A549 (cell line): ENCODE results near the gene TFB2M. TPM values are rescaled to one million over a fixed set of nuclear protein-coding genes. Genes with fewer than 3 reads are reported as not detected.

ENCODE experiments used
- ATAC-seq, 2 experiments: fragments of 200-7000 bp in 1 of 2; fragments of >200 bp in 1 of 2; cut with Nextera tagmentation in 1 of 2; cut with Tn5 transposase in 1 of 2; 3 replicates each; pipeline versions ENCODE4 v1.8.0 to v1.9.1; 2018 to 2020; ENCODE audit warnings: mild to moderate bottlenecking in 1 of 2, moderate library complexity in 1 of 2
- CTCF ChIA-PET: fragments of 300-600 bp; sonication (Branson Sonifier 250); formaldehyde crosslinking; extraction: SDS; loops from one replicate; lab custom pipeline; 2021; ENCODE audit warnings: antibody characterized with exemption, inconsistent platforms; lab: Yijun Ruan, JAX
- POLR2A ChIA-PET: fragments of 350-600 bp; formaldehyde crosslinking; extraction: SDS; loops from one replicate; lab custom pipeline; 2021; ENCODE audit warnings: antibody characterized with exemption, inconsistent platforms; lab: Yijun Ruan, JAX
- DNase-seq, 2 experiments: peaks; one replicate each; pipeline versions ENCODE4 v3.0.0 to v3.0.0-alpha.2; 2011 to 2016; ENCODE audit warnings: low read depth in 1 of 2, low spot score in 1 of 2
- FAIRE-seq: peaks from 2 replicates; lab custom pipeline; 2011; peaks lifted over from hg19 to GRCh38; lab: Jason Lieb, UNC
- H3K27ac ChIP-seq, 2 experiments: fragments of >200 bp; sonication (Bioruptor Twin); formaldehyde crosslinking; 3 replicates each; pipeline ENCODE4 v1.5.1; 2016 to 2017
- H3K4me1 ChIP-seq: fragments of >200 bp; sonication (Bioruptor Twin); formaldehyde crosslinking; 3 replicates; pipeline ENCODE4 v1.6.1; 2016
- H3K4me2 ChIP-seq: fragments of >200 bp; sonication (Bioruptor Twin); formaldehyde crosslinking; 3 replicates; pipeline ENCODE4 v1.6.1; 2016
- H3K4me3 ChIP-seq: fragments of >200 bp; sonication (Bioruptor Twin); formaldehyde crosslinking; 3 replicates; pipeline ENCODE4 v1.5.1; 2016
- H3K9me3 ChIP-seq: fragments of >200 bp; sonication (Bioruptor Twin); formaldehyde crosslinking; 3 replicates; pipeline ENCODE4 v1.6.1; 2016
- BHLHE40 ChIP-seq: IDR thresholded peaks from 2 replicates; pipeline ENCODE4 v1.6.1; 2012; ENCODE audit warnings: low read depth, low read length, inconsistent platforms
- CHD2 ChIP-seq: fragments of 150-350 bp; IDR thresholded peaks from 2 replicates; pipeline ENCODE4 v1.6.1; 2014; ENCODE audit warnings: low read length; ENCODE audit not compliant: partially characterized antibody
- FOSB ChIP-seq: fragments of 250-450 bp; sonication (Bioruptor Pico); IDR thresholded peaks from 2 replicates; pipeline ENCODE4 v1.5.0; 2020; ENCODE audit warnings: mild to moderate bottlenecking, moderate library complexity
- FOXS1 ChIP-seq: fragments of 250-450 bp; sonication (Bioruptor Pico); IDR thresholded peaks from 2 replicates; pipeline ENCODE4 v1.5.0; 2020; ENCODE audit warnings: mild to moderate bottlenecking, moderate library complexity
- HDAC2 ChIP-seq: fragments of 200-600 bp; sonication (generic); IDR thresholded peaks from 2 replicates; pipeline ENCODE4 v1.6.1; 2016
- HEYL ChIP-seq: fragments of 250-450 bp; sonication (Bioruptor Pico); IDR thresholded peaks from 2 replicates; pipeline ENCODE4 v1.8.0; 2021; ENCODE audit warnings: mild to moderate bottlenecking, moderate library complexity
- HMGXB4 ChIP-seq: fragments of 250-450 bp; sonication (Bioruptor Pico); IDR thresholded peaks from 2 replicates; pipeline ENCODE4 v1.5.0; 2021; ENCODE audit warnings: mild to moderate bottlenecking, moderate library complexity, borderline replicate concordance
- HOXA7 ChIP-seq: fragments of 250-450 bp; sonication (Bioruptor Pico); IDR thresholded peaks from 2 replicates; pipeline ENCODE4 v1.5.0; 2020; ENCODE audit warnings: mild to moderate bottlenecking, moderate library complexity
- MAFK ChIP-seq: fragments of 450-650 bp; IDR thresholded peaks from 2 replicates; pipeline ENCODE4 v1.6.1; 2014; ENCODE audit not compliant: partially characterized antibody
- POLR2A ChIP-seq: IDR thresholded peaks from 2 replicates; pipeline ENCODE4 v1.6.1; 2012; ENCODE audit warnings: mild to moderate bottlenecking, low read length
- RAD21 ChIP-seq, 2 experiments: fragments of >200 bp in 1 of 2; sonication (Bioruptor Twin) in 1 of 2; formaldehyde crosslinking in 1 of 2; IDR thresholded peaks in 1 of 2; conservative IDR thresholded peaks in 1 of 2; 2 replicates in 1 of 2; 3 replicates in 1 of 2; pipeline ENCODE4 v1.6.1; 2012 to 2018; ENCODE audit warnings: inconsistent platforms in 1 of 2
- RNF2 ChIP-seq: fragments of 200-600 bp; sonication (generic); IDR thresholded peaks from 2 replicates; pipeline ENCODE4 v1.6.1; 2016; ENCODE audit warnings: low read depth, mild to moderate bottlenecking, antibody characterized with exemption, moderate library complexity, borderline replicate concordance
- SMC3 ChIP-seq: fragments of >200 bp; sonication (Bioruptor Twin); formaldehyde crosslinking; IDR thresholded peaks from 3 replicates; pipeline ENCODE4 v1.6.1; 2018; ENCODE audit warnings: inconsistent platforms
- SREBF2 ChIP-seq: fragments of 450-650 bp; IDR thresholded peaks from 2 replicates; pipeline ENCODE4 v1.6.1; 2014; ENCODE audit warnings: mild to moderate bottlenecking, moderate library complexity
- TP53 ChIP-seq: fragments of 250-450 bp; sonication (Bioruptor Pico); IDR thresholded peaks from 2 replicates; pipeline ENCODE4 v1.5.0; 2021; ENCODE audit warnings: mild to moderate bottlenecking, moderate library complexity
- ZFP36 ChIP-seq: fragments of 450-650 bp; IDR thresholded peaks from 2 replicates; pipeline ENCODE4 v1.6.1; 2014; ENCODE audit warnings: borderline replicate concordance; ENCODE audit not compliant: partially characterized antibody
- ZSCAN20 ChIP-seq: fragments of 250-450 bp; sonication (Bioruptor Pico); IDR thresholded peaks from 2 replicates; pipeline ENCODE4 v1.8.0; 2022; ENCODE audit warnings: mild to moderate bottlenecking, moderate library complexity
- WGBS: methylation state at CpG from one replicate; pipeline ENCODE4 v1.1.6; 2017; ENCODE audit errors: missing lambda C conversion rate; 5-methylcytosine and 5-hydroxymethylcytosine counted together
- polyA plus RNA-seq, 4 experiments: library from polyadenylated mRNA; depleted of rRNA in 3 of 4; stranded (reverse); fragments of >200 nt; fragmentation: RNase III in 1 of 4; extraction: RNeasy Plus Mini Kit Qiagen cat#74134 plus additional on column Dnase treatment in 1 of 4; gene quantifications; 2 replicates in 3 of 4; 3 replicates in 1 of 4; pipeline ENCODE4 v1.2.3, GENCODE V29; 2011 to 2017
- TF ChIP-seq, protein P1 (sequence below): fragments of 250-450 bp; sonication (Bioruptor Pico); IDR thresholded peaks from 2 replicates; pipeline ENCODE4 v1.5.0; 2020; ENCODE audit warnings: low read depth, mild to moderate bottlenecking, moderate library complexity
- TF ChIP-seq, protein P2 (sequence below): fragments of >200 bp; sonication (Bioruptor Twin); formaldehyde crosslinking; IDR thresholded peaks from 2 replicates; pipeline ENCODE4 v1.6.1; 2016
- TF ChIP-seq, protein P3 (sequence below): fragments of 200-600 bp; sonication (generic); IDR thresholded peaks from 2 replicates; pipeline ENCODE4 v1.6.1; 2016; ENCODE audit warnings: antibody characterized with exemption, mild to moderate bottlenecking, moderate library complexity

The TFB2M gene
- polyA plus RNA-seq, 2 of the 4 experiments (the other 2 are of a cell fraction), result 27.7 to 59.9 TPM

GRCh38 chr1:246552110-246552509 lies 14.0 kb downstream of the TFB2M start (continued):
- TF ChIP-seq HMGXB4 (CRISPR knock-in tag) (no peak), TP53 (CRISPR knock-in tag) (no peak), RAD21 (conservative IDR thresholded peaks at IDR 0.05 in 1 of 2, IDR thresholded peaks at IDR 0.05 in 1 of 2) (no peak), HDAC2 (no peak), SMC3 (no peak)

DNA sequence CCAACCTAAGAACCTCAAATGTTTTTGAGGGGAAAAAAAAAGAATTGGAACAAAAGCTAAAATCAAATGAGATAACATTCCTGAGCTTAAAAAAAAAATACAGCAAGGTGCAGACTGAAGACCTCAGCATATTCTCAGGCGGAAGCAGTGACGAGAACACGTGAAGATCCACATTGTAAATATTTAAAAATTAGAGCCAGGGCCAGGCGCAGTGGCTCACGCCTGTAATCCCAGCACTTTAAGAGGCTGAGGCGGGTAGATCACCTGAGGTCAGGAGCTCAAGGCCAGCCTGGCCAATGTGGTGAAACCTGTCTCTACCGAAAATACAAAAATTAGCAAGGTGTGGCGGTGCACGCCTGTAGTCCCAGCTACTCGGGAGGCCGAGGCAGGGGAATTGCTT lies 15.7 kb downstream of the TFB2M start:
- no peaks in the 10 kb centered on the region for H3K4me1 ChIP-seq
- TF ChIP-seq FOSB (CRISPR knock-in tag), result no peak
- no peak for TF ChIP-seq POLR2A
- no peak overlapping the region for H3K27ac ChIP-seq
- H3K9me3 ChIP-seq, result no peaks in the 10 kb centered on the region
- ChIA-PET POLR2A (no interaction called here), CTCF (interaction anchor here (0.7 kb wide), 1 partner anchor 10 kb away, joined by 3 read pairs; no protein-coding TSS in a partner anchor)
- DNase-seq, result no peak
- ATAC-seq, result no peak
- 85% methylated on average over 11 of the region's 11 CpGs for WGBS
- H3K4me2 ChIP-seq, result no peak overlapping the region
- no peak overlapping the region for H3K4me3 ChIP-seq
- no peak for FAIRE-seq

DNA sequence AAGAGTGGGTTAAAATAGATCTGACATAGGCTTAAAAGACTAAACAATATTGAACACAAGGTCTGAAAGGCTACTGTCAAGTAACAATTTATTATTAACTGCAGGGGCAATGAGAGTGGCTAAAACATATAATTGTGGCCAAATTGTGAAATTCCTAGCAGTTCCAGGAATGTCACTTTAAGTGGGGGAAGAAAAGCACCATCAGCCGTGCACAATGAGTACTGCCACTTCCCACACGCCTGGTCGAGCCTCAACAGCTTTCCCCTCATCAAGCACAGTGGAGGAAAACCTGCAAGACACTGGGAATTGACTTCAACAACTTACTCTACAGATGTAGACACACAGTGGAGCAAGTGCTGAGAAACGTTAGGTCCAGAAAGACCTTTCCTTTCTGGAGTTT lies 16.4 kb downstream of the TFB2M start:
- Histone ChIP-seq H3K9me3 (no peaks in the 10 kb centered on the region), H3K4me2 (no peak overlapping the region), H3K4me3 (no peak overlapping the region), H3K27ac (no peak overlapping the region), H3K4me1 (no peaks in the 10 kb centered on the region)
- no peak for ATAC-seq
- DNase-seq, result no peak
- CTCF ChIA-PET, result interaction anchor here (0.7 kb wide), 1 partner anchor 10 kb away, joined by 3 read pairs; no protein-coding TSS in a partner anchor
- POLR2A ChIA-PET, result no interaction called here
- 82% methylated on average over 4 of the region's 4 CpGs for WGBS
- FAIRE-seq, result no peak
- TF ChIP-seq, protein P1, sequence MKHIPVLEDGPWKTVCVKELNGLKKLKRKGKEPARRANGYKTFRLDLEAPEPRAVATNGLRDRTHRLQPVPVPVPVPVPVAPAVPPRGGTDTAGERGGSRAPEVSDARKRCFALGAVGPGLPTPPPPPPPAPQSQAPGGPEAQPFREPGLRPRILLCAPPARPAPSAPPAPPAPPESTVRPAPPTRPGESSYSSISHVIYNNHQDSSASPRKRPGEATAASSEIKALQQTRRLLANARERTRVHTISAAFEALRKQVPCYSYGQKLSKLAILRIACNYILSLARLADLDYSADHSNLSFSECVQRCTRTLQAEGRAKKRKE (CRISPR knock-in tag), result no peak
- TF ChIP-seq HMGXB4 (CRISPR knock-in tag) (no peak), RNF2 (no peak), HOXA7 (CRISPR knock-in tag) (no peak), ZSCAN20 (CRISPR knock-in tag) (no peak), CHD2 (no peak), TP53 (CRISPR knock-in tag) (no peak), SREBF2 (no peak), FOXS1 (no peak), BHLHE40 (no peak), HEYL (CRISPR knock-in tag) (no peak), MAFK (no peak), SMC3 (no peak), ZFP36 (no peak)
- TF ChIP-seq, protein P2, sequence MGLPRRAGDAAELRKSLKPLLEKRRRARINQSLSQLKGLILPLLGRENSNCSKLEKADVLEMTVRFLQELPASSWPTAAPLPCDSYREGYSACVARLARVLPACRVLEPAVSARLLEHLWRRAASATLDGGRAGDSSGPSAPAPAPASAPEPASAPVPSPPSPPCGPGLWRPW, result no peak
- TF ChIP-seq, protein P3, sequence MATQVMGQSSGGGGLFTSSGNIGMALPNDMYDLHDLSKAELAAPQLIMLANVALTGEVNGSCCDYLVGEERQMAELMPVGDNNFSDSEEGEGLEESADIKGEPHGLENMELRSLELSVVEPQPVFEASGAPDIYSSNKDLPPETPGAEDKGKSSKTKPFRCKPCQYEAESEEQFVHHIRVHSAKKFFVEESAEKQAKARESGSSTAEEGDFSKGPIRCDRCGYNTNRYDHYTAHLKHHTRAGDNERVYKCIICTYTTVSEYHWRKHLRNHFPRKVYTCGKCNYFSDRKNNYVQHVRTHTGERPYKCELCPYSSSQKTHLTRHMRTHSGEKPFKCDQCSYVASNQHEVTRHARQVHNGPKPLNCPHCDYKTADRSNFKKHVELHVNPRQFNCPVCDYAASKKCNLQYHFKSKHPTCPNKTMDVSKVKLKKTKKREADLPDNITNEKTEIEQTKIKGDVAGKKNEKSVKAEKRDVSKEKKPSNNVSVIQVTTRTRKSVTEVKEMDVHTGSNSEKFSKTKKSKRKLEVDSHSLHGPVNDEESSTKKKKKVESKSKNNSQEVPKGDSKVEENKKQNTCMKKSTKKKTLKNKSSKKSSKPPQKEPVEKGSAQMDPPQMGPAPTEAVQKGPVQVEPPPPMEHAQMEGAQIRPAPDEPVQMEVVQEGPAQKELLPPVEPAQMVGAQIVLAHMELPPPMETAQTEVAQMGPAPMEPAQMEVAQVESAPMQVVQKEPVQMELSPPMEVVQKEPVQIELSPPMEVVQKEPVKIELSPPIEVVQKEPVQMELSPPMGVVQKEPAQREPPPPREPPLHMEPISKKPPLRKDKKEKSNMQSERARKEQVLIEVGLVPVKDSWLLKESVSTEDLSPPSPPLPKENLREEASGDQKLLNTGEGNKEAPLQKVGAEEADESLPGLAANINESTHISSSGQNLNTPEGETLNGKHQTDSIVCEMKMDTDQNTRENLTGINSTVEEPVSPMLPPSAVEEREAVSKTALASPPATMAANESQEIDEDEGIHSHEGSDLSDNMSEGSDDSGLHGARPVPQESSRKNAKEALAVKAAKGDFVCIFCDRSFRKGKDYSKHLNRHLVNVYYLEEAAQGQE, result no peak
